ENCODE data around the gene TBC1D14. TPM values are rescaled to one million over a fixed set of nuclear protein-coding genes. Genes with fewer than 3 reads are reported as not detected.

TBC1D14 gene
- total and polyA plus RNA-seq, 9 of the 15 experiments (the other 6 are each of a cell fraction or from before 2014, with no cell fraction given), result 2.1 to 59.6 (median 44.8) TPM

DNA sequence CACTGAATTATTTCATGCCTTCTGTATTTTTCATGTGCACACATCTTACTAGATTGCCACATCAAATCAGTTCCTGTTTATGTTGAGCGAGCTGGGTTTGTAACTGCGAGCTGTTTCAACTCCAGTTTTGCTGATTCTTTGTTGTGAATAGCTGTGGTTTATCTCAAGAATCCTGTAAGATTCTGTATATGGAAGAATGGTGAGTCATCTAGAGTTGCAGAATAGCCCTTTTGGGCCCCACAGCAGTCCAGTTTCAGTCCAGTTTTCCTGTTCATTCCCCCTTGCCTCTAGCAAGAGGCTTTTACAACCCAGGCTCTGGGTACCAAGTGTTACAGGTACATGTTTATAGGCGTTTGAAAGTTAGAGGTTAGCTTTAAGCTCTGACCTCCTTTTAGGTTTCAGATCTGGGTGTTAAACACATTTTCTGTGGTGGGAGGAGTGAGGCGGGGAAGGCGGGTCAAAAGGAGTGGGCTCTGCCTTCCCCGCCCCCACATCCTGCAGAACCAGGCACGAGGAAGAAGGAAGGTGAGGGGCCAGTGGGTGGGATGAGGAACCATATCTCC, 32.7 kb downstream of the TBC1D14 start (continued):
- TF ChIP-seq SMARCA5 (IDR thresholded peaks at IDR 0.05) (no peak), SNIP1 (IDR thresholded peaks at IDR 0.05; ENCODE audit: low read depth) (no peak), MNT (conservative IDR thresholded peaks at IDR 0.05) (peak; percentile 45 to 77; a peak in 3 of 4 replicates), POLR3A (IDR thresholded peaks at IDR 0.05; ENCODE audit: borderline replicate concordance, extremely low read depth, insufficient read depth, insufficient read length) (no peak), LEF1 (IDR thresholded peaks at IDR 0.05) (peak; percentile 92), FOS (IDR thresholded peaks at IDR 0.05; ENCODE audit: extremely low read depth, insufficient read length) (peak; percentile 63), ARNT (IDR thresholded peaks at IDR 0.05) (peak in 1 of 2 experiments; percentile 88; a peak in 1 of 4 replicates), NUFIP1 (IDR thresholded peaks at IDR 0.05; ENCODE audit: partially characterized antibody) (no peak), MXI1 (IDR thresholded peaks at IDR 0.05; ENCODE audit: low read depth, low read length) (no peak), TRIM24 (IDR thresholded peaks at IDR 0.05) (no peak), ZNF134 (CRISPR knock-in tag; conservative IDR thresholded peaks at IDR 0.05) (no peak), SP1 (CRISPR knock-in tag; IDR thresholded peaks at IDR 0.05) (no peak), ZNF764 (CRISPR knock-in tag; IDR thresholded peaks at IDR 0.05; ENCODE audit: low read depth) (no peak), BACH1 (tag; IDR thresholded peaks at IDR 0.05) (peak; percentile 87)
- TF ChIP-seq, protein P1, sequence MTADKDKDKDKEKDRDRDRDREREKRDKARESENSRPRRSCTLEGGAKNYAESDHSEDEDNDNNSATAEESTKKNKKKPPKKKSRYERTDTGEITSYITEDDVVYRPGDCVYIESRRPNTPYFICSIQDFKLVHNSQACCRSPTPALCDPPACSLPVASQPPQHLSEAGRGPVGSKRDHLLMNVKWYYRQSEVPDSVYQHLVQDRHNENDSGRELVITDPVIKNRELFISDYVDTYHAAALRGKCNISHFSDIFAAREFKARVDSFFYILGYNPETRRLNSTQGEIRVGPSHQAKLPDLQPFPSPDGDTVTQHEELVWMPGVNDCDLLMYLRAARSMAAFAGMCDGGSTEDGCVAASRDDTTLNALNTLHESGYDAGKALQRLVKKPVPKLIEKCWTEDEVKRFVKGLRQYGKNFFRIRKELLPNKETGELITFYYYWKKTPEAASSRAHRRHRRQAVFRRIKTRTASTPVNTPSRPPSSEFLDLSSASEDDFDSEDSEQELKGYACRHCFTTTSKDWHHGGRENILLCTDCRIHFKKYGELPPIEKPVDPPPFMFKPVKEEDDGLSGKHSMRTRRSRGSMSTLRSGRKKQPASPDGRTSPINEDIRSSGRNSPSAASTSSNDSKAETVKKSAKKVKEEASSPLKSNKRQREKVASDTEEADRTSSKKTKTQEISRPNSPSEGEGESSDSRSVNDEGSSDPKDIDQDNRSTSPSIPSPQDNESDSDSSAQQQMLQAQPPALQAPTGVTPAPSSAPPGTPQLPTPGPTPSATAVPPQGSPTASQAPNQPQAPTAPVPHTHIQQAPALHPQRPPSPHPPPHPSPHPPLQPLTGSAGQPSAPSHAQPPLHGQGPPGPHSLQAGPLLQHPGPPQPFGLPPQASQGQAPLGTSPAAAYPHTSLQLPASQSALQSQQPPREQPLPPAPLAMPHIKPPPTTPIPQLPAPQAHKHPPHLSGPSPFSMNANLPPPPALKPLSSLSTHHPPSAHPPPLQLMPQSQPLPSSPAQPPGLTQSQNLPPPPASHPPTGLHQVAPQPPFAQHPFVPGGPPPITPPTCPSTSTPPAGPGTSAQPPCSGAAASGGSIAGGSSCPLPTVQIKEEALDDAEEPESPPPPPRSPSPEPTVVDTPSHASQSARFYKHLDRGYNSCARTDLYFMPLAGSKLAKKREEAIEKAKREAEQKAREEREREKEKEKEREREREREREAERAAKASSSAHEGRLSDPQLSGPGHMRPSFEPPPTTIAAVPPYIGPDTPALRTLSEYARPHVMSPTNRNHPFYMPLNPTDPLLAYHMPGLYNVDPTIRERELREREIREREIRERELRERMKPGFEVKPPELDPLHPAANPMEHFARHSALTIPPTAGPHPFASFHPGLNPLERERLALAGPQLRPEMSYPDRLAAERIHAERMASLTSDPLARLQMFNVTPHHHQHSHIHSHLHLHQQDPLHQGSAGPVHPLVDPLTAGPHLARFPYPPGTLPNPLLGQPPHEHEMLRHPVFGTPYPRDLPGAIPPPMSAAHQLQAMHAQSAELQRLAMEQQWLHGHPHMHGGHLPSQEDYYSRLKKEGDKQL (CRISPR knock-in tag; IDR thresholded peaks at IDR 0.05; ENCODE audit: borderline replicate concordance), result no peak
- TF ChIP-seq, protein P2, sequence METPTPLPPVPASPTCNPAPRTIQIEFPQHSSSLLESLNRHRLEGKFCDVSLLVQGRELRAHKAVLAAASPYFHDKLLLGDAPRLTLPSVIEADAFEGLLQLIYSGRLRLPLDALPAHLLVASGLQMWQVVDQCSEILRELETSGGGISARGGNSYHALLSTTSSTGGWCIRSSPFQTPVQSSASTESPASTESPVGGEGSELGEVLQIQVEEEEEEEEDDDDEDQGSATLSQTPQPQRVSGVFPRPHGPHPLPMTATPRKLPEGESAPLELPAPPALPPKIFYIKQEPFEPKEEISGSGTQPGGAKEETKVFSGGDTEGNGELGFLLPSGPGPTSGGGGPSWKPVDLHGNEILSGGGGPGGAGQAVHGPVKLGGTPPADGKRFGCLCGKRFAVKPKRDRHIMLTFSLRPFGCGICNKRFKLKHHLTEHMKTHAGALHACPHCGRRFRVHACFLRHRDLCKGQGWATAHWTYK (CRISPR knock-in tag; IDR thresholded peaks at IDR 0.05), result no peak
- TF ChIP-seq, protein P3, sequence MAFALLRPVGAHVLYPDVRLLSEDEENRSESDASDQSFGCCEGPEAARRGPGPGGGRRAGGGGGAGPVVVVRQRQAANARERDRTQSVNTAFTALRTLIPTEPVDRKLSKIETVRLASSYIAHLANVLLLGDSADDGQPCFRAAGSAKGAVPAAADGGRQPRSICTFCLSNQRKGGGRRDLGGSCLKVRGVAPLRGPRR (CRISPR knock-in tag; IDR thresholded peaks at IDR 0.05), result no peak
- TF ChIP-seq, protein P4, sequence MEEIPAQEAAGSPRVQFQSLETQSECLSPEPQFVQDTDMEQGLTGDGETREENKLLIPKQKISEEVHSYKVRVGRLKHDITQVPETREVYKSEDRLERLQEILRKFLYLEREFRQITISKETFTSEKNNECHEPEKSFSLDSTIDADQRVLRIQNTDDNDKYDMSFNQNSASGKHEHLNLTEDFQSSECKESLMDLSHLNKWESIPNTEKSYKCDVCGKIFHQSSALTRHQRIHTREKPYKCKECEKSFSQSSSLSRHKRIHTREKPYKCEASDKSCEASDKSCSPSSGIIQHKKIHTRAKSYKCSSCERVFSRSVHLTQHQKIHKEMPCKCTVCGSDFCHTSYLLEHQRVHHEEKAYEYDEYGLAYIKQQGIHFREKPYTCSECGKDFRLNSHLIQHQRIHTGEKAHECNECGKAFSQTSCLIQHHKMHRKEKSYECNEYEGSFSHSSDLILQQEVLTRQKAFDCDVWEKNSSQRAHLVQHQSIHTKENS (CRISPR knock-in tag; IDR thresholded peaks at IDR 0.05), result no peak

All from K562 (cell line).